ENCODE data around the gene PCTP.

The PCTP gene

GRCh38 chr17:55750750-55751657 lies at the start of gene PCTP:
TSS of gene PCTP (plus strand) at chr17:55751051. CDS start at chr17:55751104, 53 bp downstream.
- DNase-seq = peak; percentile 68

DNA sequence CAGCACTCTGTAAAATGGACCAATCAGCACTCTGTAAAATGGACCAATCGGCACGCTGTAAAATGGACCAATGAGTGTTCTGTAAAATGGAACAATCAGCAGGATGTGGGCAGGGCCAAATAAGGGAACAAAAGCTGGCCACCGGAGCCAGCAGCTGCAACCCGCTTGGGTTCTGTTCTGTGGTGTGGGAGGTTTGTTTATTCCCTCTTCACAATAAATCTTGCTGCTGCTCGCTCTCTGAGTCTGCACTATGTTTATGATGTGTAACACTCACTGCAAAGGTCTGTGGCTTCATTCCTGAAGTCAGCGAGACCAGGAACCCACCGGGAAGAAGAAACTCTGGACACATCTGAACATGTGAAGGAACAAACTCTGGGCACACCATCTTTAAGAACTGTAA lies 48.7 kb upstream of the PCTP start:
- DNase-seq = no peak

DNA sequence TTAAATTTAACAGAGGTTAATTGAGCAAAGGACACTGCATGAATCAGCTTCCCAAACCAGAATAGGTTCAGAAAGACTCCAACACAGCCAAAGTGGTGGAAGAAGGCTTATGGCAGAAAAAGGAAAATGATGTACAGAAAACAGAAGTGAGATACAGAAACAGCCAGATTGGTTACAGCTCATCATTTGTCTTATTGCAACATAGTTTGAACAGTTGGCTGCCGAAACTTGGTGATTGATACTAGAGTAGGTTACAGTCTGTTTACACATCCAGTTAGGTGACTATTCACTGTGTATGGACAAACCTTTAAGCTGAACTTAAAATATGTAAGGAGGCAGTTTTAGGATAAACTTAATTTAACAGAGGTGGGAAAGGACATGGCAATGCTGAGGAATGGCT lies 46.5 kb upstream of the PCTP start:
- DNase-seq = no peak

DNA sequence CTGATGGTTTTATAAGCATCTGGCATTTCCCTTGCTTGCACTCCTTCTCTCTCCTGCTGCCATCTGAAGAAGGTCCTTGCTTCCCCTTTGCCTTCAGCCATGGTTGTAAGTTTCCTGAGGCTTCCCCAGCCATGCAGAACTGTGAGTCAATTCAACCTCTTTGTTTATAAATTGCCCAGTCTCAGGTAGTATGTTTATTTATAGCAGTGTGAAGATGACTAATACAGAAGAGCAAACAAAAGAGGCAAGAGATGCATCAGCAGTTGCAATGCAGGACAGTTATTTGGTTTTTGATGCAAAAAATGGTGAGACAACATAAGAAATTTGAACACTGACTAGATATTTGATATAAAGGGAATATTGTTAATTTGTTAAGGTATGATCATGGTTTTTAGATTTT lies 45.0 kb upstream of the PCTP start:
- peak; percentile 65 for DNase-seq

GRCh38 chr17:55706808-55707773 lies 43.8 kb upstream of the PCTP start:
- DNase-seq = no peak

DNA sequence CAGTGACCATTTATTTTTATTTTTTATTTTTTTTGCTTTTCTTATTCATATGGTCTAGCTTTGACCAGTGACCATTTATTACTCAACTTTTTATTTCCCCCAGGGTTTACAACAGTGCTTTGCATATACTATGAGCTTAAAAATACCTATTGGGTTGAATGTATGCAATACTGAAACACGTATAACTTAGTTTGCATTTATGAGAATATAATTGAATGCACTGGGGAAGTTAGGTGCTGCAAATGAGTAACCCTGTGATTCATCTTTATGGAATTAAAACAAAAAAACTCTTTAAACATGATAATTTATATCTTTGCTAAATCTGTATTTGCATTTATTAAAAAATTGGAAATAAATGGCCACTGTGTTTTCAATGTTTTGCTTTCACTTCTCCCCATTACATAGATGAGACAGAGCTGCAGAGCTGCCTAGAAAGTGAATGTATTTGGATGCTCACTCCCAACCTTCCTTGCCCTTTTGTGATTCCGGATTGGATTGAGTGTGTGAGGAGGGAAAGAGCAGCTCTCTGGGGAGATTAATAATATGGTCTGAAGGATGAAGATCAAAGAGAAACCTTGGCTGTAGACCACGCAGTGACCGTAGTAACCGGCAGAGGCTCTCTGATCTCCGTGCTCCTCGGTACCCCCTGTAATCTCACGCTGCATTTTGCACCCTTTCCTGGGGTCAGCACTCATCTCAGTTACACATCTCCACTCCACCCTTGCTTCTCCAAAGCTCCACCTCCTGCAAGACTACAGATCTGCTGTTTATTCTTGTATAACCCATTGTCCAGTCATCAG lies 42.5 kb upstream of the PCTP start:
- no peak for DNase-seq

DNA sequence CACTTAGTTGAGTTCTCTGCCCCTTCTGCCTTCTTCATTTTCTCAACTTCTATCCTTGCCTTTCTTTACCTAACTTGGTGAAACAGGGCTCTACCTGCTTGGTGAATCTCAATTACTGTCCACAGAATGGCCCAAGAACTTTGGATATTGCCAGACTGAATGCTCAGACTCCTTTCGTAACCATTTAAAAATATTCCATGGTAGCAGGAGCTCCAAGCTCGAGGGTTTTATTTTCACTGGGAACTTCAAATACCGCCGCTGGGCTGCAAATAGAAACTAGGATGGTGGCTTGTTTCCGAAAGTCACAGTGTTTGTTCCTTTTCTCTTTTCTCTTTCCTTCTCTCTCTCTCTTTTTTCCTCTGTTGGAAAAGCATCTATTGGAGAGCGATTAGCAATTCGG lies 41.4 kb upstream of the PCTP start:
- DNase-seq = no peak

GRCh38 chr17:55709984-55710383 lies 40.9 kb upstream of the PCTP start:
- DNase-seq = no peak

DNA sequence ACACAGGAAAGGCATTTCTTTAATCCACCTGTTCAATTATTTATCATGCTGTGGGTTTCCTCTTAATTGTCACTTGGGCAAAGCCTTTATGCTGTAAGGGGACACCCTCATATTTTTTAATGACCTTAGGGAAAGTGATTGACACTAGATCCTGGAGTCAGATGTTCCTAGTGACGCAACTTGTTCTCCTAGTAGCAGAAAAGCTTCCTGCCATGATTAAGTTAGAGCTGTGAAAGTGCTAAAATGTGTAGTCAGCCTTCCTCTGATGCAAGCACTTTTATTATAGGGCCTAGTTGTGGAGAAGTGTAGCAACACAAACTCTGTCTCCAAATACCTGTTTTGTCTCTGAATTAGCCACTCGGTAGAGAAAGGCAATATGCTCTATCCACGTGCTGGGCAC lies 40.4 kb upstream of the PCTP start:
- no peak for DNase-seq

- peak; percentile 66 for DNase-seq
These were observed 39.9 kb upstream of the PCTP start for GRCh38 chr17:55710829-55711496.

GRCh38 chr17:55717432-55717831 lies 33.4 kb upstream of the PCTP start:
- DNase-seq = no peak

DNA sequence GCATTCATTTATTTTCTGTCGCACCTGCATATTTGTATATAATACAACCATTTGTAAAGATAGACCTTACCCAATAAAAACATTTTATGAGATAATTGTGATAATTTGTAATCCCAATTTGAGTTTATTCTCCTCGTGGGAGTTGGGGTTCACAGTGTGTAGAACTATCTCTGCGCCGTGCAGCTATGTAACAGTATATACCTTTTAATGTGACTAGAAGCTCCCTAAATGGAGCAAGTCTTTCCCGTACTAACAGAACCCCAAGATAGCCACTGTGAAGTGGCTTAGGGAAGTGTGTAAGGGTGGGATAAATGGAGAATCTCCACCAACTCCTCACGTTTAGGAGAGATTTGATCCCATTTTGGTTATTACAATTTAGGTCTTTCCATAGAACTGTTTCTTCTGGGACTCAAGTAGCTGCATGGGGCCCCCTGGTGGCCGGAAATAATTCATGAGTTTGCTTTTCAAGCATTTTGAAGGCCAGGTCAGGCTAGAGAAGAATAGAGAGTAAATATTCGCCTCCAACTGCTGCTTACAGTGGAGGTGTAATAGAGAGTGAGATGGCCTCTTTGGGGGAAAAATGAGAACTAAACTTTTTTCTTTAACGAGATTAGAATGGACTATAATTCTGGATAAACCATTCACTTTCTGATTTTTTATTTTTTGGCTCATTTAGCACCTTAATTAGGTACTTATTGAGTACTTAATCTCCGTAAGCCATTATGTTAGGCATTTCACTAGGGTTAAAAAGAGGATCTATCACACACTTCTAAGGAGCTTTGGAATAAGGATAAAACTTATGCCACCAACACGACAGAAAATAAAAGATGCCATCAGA lies 32.7 kb upstream of the PCTP start:
- DNase-seq = peak; percentile 71

- no peak for DNase-seq
These were observed 29.7 kb upstream of the PCTP start for GRCh38 chr17:55720919-55721836.

- no peak for DNase-seq
These were observed 28.7 kb upstream of the PCTP start for GRCh38 chr17:55722016-55722736.

DNA sequence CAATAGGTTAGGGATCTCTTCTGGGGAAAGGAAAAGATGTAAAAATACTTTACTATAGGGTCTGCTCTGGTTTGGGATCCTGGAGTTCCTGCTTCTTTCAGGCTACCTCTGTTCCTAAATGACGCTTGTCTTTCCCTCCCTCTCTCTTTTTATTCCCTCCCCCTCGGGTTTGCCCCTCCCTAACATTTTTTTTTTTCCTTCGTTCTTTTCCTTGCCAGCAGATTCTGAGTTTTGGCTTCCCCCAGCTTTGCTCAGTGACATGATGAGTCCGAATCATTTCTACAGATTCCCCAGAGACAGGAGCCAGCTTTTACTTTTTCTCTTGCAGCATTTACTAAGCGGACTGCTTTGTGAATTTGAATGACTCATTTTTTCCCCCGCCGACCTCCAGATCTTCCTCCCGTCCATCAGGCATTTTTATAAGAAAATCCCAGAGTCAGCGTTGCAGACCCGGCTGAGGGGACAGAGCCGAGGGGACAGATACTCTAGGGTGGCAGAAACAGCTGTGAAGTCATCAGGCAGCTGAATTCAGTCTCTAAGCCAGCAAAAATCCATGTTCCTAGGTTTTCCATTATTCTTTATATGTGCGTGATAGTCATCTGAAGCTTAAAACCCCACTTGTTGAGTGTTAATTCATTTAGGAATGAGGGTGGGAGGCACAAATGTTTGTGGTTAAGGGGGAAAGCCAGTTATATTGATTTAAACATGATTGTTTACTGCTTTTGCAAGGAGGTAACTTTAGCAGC lies 27.9 kb upstream of the PCTP start, which contains the start of gene TMEM100:
Gene TMEM100, minus strand, starts transcription at position 123 of the 746 bp plus-strand sequence. CDS start 1,794 bp downstream, outside the sequence.
- no peak for DNase-seq

GRCh38 chr17:55723488-55723848 lies 27.4 kb upstream of the PCTP start:
- no peak for DNase-seq

DNA sequence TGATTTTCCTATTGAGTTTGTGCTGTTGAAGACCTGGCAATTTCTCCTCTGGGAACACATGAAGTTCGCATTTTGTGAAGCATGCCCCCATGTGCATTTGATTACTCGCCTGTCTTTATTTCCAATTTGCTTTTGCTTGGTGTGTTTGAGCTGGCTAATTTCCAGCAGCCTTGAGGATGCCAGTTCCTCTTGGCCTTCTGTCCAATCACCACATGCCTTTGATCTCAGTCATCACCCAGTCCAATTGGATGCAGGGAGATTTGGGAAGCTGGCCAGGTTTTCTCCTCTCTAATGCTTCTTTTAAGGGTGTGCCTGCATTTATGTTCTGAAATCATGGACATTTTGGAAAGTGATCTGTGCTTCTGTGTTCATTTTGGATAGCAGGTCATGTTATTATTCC lies 24.4 kb upstream of the PCTP start:
- DNase-seq = peak; percentile 77

DNA sequence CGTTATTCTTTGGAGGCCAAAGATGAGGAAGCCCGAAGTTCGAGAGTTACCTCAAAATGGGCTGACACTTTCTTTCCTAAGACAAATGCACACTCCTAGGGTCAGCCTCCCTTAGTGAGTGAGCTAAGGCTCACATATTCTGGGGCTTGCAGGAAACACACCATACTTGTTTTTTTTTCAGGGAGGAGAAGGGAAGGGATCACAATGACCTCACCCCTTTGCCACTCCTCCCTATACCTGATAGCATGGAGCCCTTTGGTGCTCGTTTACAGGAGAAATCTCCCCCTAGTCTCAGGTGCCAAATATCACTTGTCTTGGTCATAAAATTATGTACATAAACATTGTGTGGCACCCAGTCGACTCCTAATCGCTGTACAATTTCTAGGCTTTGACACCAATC lies 23.6 kb upstream of the PCTP start:
- no peak for DNase-seq

- no peak for DNase-seq
These were observed 22.9 kb upstream of the PCTP start for GRCh38 chr17:55727920-55728319.

All from NCI-H345 (cell line).